Transverse colon (tissue), 4 donors: Measurements from ENCODE around the gene EPHA2. TPM values are rescaled to one million over a fixed set of nuclear protein-coding genes. Genes with fewer than 3 reads are reported as not detected.

Experiments used
- DNase-seq: peaks from one replicate; pipeline ENCODE4 v3.0.0-alpha.2; 2019
- H3K27ac ChIP-seq, 4 donors: fragments of 200-600 bp; sonication (generic); 2 replicates each; pipeline ENCODE4 v1.5.1; 2016 to 2018; ENCODE audit warnings: inconsistent platforms in 4 of 4
- H3K27me3 ChIP-seq: fragments of 200-600 bp; sonication (generic); 2 replicates; pipeline ENCODE4 v1.5.1; 2017; ENCODE audit warnings: inconsistent platforms
- H3K36me3 ChIP-seq, 4 donors: fragments of 200-600 bp; sonication (generic); 2 replicates each; pipeline ENCODE4 v1.5.1; 2017 to 2019; ENCODE audit warnings: inconsistent platforms in 4 of 4
- H3K4me1 ChIP-seq, 4 donors: fragments of 200-600 bp; sonication (generic); 2 replicates each; pipeline ENCODE4 v1.5.1; 2017 to 2020; ENCODE audit warnings: inconsistent platforms in 4 of 4
- H3K4me3 ChIP-seq, 4 donors: fragments of 200-600 bp; sonication (generic); 1 replicate in 1 of 4; 2 replicates in 3 of 4; pipeline versions ENCODE4 v1.5.1 to v1.6.1; 2017 to 2019; ENCODE audit warnings: inconsistent platforms in 4 of 4
- H3K9me3 ChIP-seq, 2 donors: fragments of 200-600 bp; sonication (generic); 2 replicates each; pipeline ENCODE4 v1.5.1; 2017 to 2019; ENCODE audit warnings: inconsistent platforms in 2 of 2
- EP300 ChIP-seq: sonication (generic); formaldehyde crosslinking; IDR thresholded peaks from one replicate; pipeline ENCODE4 v1.6.1; 2017; ENCODE audit warnings: antibody characterized with exemption, low read depth
- POLR2A ChIP-seq: fragments of 450-650 bp; IDR thresholded peaks from one replicate; pipeline ENCODE4 v1.6.1; 2016; ENCODE audit warnings: antibody characterized with exemption, mild to moderate bottlenecking, moderate library complexity
- POLR2AphosphoS5 ChIP-seq, 3 donors: sonication (generic); formaldehyde crosslinking; IDR thresholded peaks; one replicate each; pipeline ENCODE4 v1.6.1; 2016; ENCODE audit warnings: antibody characterized with exemption in 3 of 3
- WGBS, 2 donors: methylation state at CpG; one replicate each; pipeline ENCODE4 v1.1.5; 2018; ENCODE audit warnings: low coverage in 1 of 2; 5-methylcytosine and 5-hydroxymethylcytosine counted together
- in situ Hi-C, 4 donors: fragments of 200-750 bp; cut with MboI; loops; one replicate each; pipeline versions ENCODE4 v1.15.0 to v1.15.1; 2017; ENCODE audit warnings: low sequenced_read_pairs in 3 of 4, low pct_ligation_motif_present in 1 of 4, low pct_unique_long_range_greater_than_20kb in 1 of 4
- intact Hi-C: fragments of 100-400 bp; cut with DNase I; formaldehyde crosslinking; loops from one replicate; pipeline ENCODE4 v1.15.1; 2023; ENCODE audit warnings: low total_unique reads
- total RNA-seq, 4 donors: library from RNA; depleted of rRNA; stranded (reverse); fragments of >200 nt; gene quantifications; one replicate each; pipeline ENCODE4 v1.1.0, GENCODE V29; 2016
- TF ChIP-seq, protein P1 (sequence below), 5 experiments: fragments of 200-600 bp in 3 of 5; fragments of 450-650 bp in 2 of 5; sonication (generic) in 3 of 5; IDR thresholded peaks; 1 replicate in 2 of 5; 2 replicates in 3 of 5; pipeline ENCODE4 v1.5.1; 2016 to 2017; ENCODE audit warnings: antibody characterized with exemption in 5 of 5, inconsistent platforms in 3 of 5, mild to moderate bottlenecking in 2 of 5, moderate library complexity in 1 of 5

Gene EPHA2
- total RNA-seq, 4 donors from 2014 or later, result 2.6 to 68.8 (median 30.5) TPM

DNA sequence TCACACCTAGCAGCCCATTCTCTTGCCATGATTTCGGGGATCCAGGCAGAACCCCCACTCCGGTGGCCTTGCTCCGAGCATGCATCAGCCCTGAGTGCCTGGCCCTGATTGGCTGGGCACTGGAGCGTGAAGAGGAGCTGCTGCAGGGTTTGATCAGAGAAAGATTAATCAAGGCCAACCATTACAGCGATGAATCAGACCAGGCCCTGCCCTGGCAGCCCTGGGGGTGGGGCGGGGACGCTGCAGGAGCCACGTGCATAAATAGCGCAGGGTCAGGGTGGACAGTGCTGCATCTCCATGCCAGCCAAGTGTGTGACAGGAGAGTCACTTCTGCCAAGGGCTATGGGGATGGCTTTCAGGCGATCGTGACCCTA, 79.0 kb downstream of the EPHA2 start:
- DNase-seq, result no peak
- H3K27ac ChIP-seq, result no peak overlapping the region
- intact Hi-C loops, result loop anchor here (5.0 to 10.0 kb wide), 2 partner anchors 165 to 288 kb away; partner anchors contain the start of gene SZRD1
- no peaks in the 10 kb centered on the region for H3K9me3 ChIP-seq
- H3K27me3 ChIP-seq, result peaks cover 11% of the 10 kb centered on the region
- H3K36me3 ChIP-seq, result no peaks in the 10 kb centered on the region
- in situ Hi-C loops, result loop anchor here in 2 of 4 donors (5.0 to 25.0 kb wide), 2 partner anchors 110 to 285 kb away; partner anchors contain the start of genes FBXO42 (in 1 of the 2) and SZRD1 (in 1 of the 2)
- 57 to 75% methylated on average over 6 to 11 of the region's 11 CpGs for WGBS, 2 donors
- H3K4me3 ChIP-seq, result no peak overlapping the region
- no peak for TF ChIP-seq POLR2A
- TF ChIP-seq EP300, result no peak
- TF ChIP-seq POLR2AphosphoS5 (IDR thresholded peaks at IDR 0.05), result no peak
- TF ChIP-seq, protein P1, sequence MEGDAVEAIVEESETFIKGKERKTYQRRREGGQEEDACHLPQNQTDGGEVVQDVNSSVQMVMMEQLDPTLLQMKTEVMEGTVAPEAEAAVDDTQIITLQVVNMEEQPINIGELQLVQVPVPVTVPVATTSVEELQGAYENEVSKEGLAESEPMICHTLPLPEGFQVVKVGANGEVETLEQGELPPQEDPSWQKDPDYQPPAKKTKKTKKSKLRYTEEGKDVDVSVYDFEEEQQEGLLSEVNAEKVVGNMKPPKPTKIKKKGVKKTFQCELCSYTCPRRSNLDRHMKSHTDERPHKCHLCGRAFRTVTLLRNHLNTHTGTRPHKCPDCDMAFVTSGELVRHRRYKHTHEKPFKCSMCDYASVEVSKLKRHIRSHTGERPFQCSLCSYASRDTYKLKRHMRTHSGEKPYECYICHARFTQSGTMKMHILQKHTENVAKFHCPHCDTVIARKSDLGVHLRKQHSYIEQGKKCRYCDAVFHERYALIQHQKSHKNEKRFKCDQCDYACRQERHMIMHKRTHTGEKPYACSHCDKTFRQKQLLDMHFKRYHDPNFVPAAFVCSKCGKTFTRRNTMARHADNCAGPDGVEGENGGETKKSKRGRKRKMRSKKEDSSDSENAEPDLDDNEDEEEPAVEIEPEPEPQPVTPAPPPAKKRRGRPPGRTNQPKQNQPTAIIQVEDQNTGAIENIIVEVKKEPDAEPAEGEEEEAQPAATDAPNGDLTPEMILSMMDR (IDR thresholded peaks at IDR 0.05), result no peak
- peaks cover 3 to 21% (median 16%) of the 10 kb centered on the region in 4 donors for H3K4me1 ChIP-seq

DNA sequence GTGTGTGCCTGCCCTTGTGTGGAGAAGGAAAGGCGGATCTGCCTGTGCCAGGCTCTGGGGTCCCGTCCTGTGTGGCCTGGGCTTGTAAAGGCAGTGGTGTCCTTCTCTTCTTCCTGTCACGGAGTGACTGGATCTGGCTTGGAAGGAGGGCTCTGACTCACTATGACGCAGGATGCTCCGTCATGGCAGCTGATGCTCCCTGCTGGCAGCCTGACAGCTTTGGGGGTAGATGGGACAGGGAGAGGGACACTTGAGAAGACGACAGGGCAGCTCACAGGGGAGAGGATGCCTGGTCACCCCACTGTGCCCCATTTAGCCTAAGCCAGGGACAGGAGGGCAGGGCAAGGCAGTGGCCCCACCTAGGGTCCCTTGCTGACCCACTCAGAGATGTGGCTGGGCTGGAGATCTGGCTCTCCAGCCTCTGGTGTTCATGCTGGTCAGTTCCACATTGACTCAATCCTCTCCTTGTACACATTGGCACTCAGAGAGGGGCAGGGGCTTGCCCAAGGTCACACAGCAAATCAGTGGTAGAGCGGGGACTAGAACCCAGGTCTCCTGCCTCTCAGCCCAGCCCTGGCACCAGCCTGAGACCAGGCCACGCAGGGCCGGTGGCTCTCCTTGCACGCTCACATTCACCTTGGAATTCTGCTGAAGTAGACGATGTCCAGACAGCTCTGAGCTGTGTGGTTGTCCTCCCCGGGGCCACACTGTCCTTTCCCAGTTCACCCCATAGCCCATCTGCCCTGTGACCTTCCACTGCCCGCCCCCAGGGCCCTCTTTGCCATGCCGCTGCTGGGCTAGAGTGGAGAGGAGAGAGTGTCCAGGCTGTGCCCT, 79.6 kb downstream of the EPHA2 start:
- no peak for TF ChIP-seq POLR2AphosphoS5 (IDR thresholded peaks at IDR 0.05)
- WGBS, 2 donors, result 68 to 80% methylated on average over 4 to 14 of the region's 14 CpGs
- peaks cover 11% of the 10 kb centered on the region for H3K27me3 ChIP-seq
- no peaks in the 10 kb centered on the region for H3K9me3 ChIP-seq
- no peaks in the 10 kb centered on the region for H3K36me3 ChIP-seq
- intact Hi-C loops, result loop anchor here (5.0 to 10.0 kb wide), 2 partner anchors 166 to 289 kb away; partner anchors contain the start of gene SZRD1
- no peak overlapping the region for H3K4me3 ChIP-seq
- peaks cover 3 to 21% (median 16%) of the 10 kb centered on the region in 4 donors for H3K4me1 ChIP-seq
- in situ Hi-C loops, result loop anchor here in 2 of 4 donors (5.0 to 25.0 kb wide), 2 partner anchors 111 to 286 kb away; partner anchors contain the start of genes FBXO42 (in 1 of the 2) and SZRD1 (in 1 of the 2)
- no peak overlapping the region for H3K27ac ChIP-seq
- no peak for DNase-seq

DNA sequence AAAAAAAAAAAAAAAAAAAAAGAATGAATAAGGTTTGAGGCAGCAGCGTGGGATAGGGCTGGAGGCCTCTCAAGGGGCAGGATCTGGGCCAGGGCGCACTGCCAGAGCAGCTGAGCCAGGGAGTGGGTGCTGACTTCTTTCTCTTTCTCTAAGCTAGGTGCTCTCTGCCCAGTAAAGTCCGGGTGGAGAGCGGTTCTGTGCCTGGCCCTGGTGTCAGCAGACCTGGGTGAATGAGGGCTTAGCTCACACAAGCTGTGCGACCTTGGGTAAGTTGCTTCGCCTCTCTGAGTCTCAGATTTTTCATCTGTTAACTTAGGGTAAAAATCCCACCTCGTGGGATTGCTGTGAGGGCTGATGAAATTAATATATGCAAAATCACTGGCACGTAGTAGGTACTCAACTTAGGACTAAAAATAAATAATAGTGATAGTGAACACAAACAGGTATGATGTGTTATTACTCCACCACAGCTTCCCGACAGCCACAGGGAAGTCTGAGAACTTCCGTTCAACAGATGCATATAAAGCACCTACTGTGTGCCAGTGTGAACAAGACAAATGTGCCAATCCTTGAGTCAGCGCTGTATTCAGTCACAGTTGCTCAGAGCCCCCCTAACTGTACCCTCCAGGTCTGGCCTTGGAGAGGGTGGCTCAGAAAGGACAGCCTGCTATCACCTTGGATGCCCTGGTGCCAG, 80.4 kb downstream of the EPHA2 start:
- Histone ChIP-seq H3K36me3 (no peaks in the 10 kb centered on the region), H3K27ac (no peak overlapping the region), H3K9me3 (no peaks in the 10 kb centered on the region), H3K27me3 (peaks cover 11% of the 10 kb centered on the region), H3K4me3 (no peak overlapping the region), H3K4me1 (peaks cover 3 to 21% (median 16%) of the 10 kb centered on the region in 4 donors)
- in situ Hi-C loops, result loop anchor here in 2 of 4 donors (5.0 to 25.0 kb wide), 2 partner anchors 112 to 287 kb away; partner anchors contain the start of genes FBXO42 (in 1 of the 2) and SZRD1 (in 1 of the 2)
- intact Hi-C loops, result loop anchor here (5.0 to 10.0 kb wide), 2 partner anchors 167 to 289 kb away; partner anchors contain the start of gene SZRD1
- TF ChIP-seq POLR2A (no peak), EP300 (no peak), POLR2AphosphoS5 (IDR thresholded peaks at IDR 0.05) (no peak)
- TF ChIP-seq, protein P1 (IDR thresholded peaks at IDR 0.05), result no peak
- WGBS, 2 donors, result 56 to 66% methylated on average over 7 to 11 of the region's 11 CpGs
- no peak for DNase-seq

Other genes starting within 250 kb of the EPHA2 start
- gene ZBTB17, start 180.0 kb downstream of the EPHA2 start, total RNA-seq, result 100 to 1,000 TPM in 1 of 4 donors, 10 to 100 TPM in 3; 33.3 to 113 (median 50.5) TPM
- not detected for gene SRARP, start 151.8 kb downstream of the EPHA2 start, total RNA-seq
- gene HSPB7, start 138.0 kb downstream of the EPHA2 start, total RNA-seq, result 10 to 100 TPM in 2 of 4 donors, 1 to 10 TPM in 2; 6.0 to 63.1 (median 9.2) TPM
- gene CLCNKA, start 134.0 kb downstream of the EPHA2 start, total RNA-seq, result 10 to 100 TPM in 1 of 4 donors, under 1 TPM in 2, not detected in 1; 0.68 to 21.7 (median 0.79) TPM
- 1 to 10 TPM in 1 of 4 donors, under 1 TPM in 1, not detected in 2; 0.48 to 1.1 TPM for gene CLCNKB, start 112.3 kb downstream of the EPHA2 start, total RNA-seq
- gene FAM131C, start 82.4 kb downstream of the EPHA2 start, total RNA-seq, result 1 to 10 TPM in 1 of 4 donors, not detected in 3; 1.2 TPM
- gene ARHGEF19, start 56.6 kb upstream of the EPHA2 start, total RNA-seq, result 10 to 100 TPM in 2 of 4 donors, 1 to 10 TPM in 2; 5.7 to 46.8 (median 10.8) TPM
- 10 to 100 TPM in 1 of 4 donors, 1 to 10 TPM in 2, under 1 TPM in 1; 0.60 to 12.3 (median 4.3) TPM for gene CPLANE2, start 81.1 kb upstream of the EPHA2 start, total RNA-seq
- gene FBXO42, start 196.4 kb upstream of the EPHA2 start, total RNA-seq, result 10 to 100 TPM; 15.7 to 25.4 (median 18.8) TPM
- 10 to 100 TPM; 54.6 to 66.8 (median 61.7) TPM for gene SZRD1, start 211.2 kb upstream of the EPHA2 start, total RNA-seq